Measurements from ENCODE around the gene NR6A1.

Gene NR6A1

GRCh38 chr9:124760719-124761118 is 10.4 kb downstream of the NR6A1 start:
- no peak overlapping the region for H3K4me3 ChIP-seq (ENCODE audit: low read depth, low read length)
- TF ChIP-seq CTCF (IDR thresholded peaks at IDR 0.05; ENCODE audit: low read depth, low read length) = no peak
- in situ Hi-C loops (cut with HindIII; ENCODE audit: low sequenced_read_pairs) = no loop called here
- no peak for DNase-seq (ENCODE audit: low read depth, low spot score)

GRCh38 chr9:124759327-124759726 is 11.8 kb downstream of the NR6A1 start:
- in situ Hi-C loops (cut with HindIII; ENCODE audit: low sequenced_read_pairs) = no loop called here
- no peak for DNase-seq (ENCODE audit: low read depth, low spot score)
- no peak overlapping the region for H3K4me3 ChIP-seq (ENCODE audit: low read depth, low read length)
- TF ChIP-seq CTCF (IDR thresholded peaks at IDR 0.05; ENCODE audit: low read depth, low read length) = no peak

- DNase-seq (ENCODE audit: low read depth, low spot score) = no peak
- in situ Hi-C loops (cut with HindIII; ENCODE audit: low sequenced_read_pairs) = no loop called here
- H3K4me3 ChIP-seq (ENCODE audit: low read depth, low read length) = no peak overlapping the region
- TF ChIP-seq CTCF (IDR thresholded peaks at IDR 0.05; ENCODE audit: low read depth, low read length) = no peak
Measured at GRCh38 chr9:124758691-124759090, 12.4 kb downstream of the NR6A1 start.

GRCh38 chr9:124758061-124758460 is 13.1 kb downstream of the NR6A1 start:
- no peak overlapping the region for H3K4me3 ChIP-seq (ENCODE audit: low read depth, low read length)
- in situ Hi-C loops (cut with HindIII; ENCODE audit: low sequenced_read_pairs) = no loop called here
- no peak for DNase-seq (ENCODE audit: low read depth, low spot score)
- no peak for TF ChIP-seq CTCF (IDR thresholded peaks at IDR 0.05; ENCODE audit: low read depth, low read length)

GRCh38 chr9:124757616-124758015 is 13.5 kb downstream of the NR6A1 start:
- no peak for TF ChIP-seq CTCF (IDR thresholded peaks at IDR 0.05; ENCODE audit: low read depth, low read length)
- H3K4me3 ChIP-seq (ENCODE audit: low read depth, low read length) = no peak overlapping the region

GRCh38 chr9:124756011-124756410 is 15.1 kb downstream of the NR6A1 start:
- in situ Hi-C loops (cut with HindIII; ENCODE audit: low sequenced_read_pairs) = no loop called here
- no peak for TF ChIP-seq CTCF (IDR thresholded peaks at IDR 0.05; ENCODE audit: low read depth, low read length)
- DNase-seq (ENCODE audit: low read depth, low spot score) = no peak
- no peak overlapping the region for H3K4me3 ChIP-seq (ENCODE audit: low read depth, low read length)

More at GRCh38 chr9:124757616-124758015, 13.5 kb downstream of the NR6A1 start:
- DNase-seq (ENCODE audit: low read depth, low spot score) = no peak
- in situ Hi-C loops (cut with HindIII; ENCODE audit: low sequenced_read_pairs) = no loop called here

GRCh38 chr9:124755061-124755460 is 16.1 kb downstream of the NR6A1 start:
- no peak overlapping the region for H3K4me3 ChIP-seq (ENCODE audit: low read depth, low read length)
- in situ Hi-C loops (cut with HindIII; ENCODE audit: low sequenced_read_pairs) = no loop called here

More at GRCh38 chr9:124755061-124755460, 16.1 kb downstream of the NR6A1 start:
- no peak for DNase-seq (ENCODE audit: low read depth, low spot score)
- no peak for TF ChIP-seq CTCF (IDR thresholded peaks at IDR 0.05; ENCODE audit: low read depth, low read length)
